GM18508 (cell line): Measurements from ENCODE around the gene CLDN9.

Source experiments
- ATAC-seq: cut with Tn5 transposase; IDR thresholded peaks from one replicate; pipeline ENCODE4 v1.9.1; 2021; ENCODE audit warnings: moderate number of reproducible peaks; ENCODE audit not compliant: insufficient read depth, unreplicated experiment

The CLDN9 gene

DNA sequence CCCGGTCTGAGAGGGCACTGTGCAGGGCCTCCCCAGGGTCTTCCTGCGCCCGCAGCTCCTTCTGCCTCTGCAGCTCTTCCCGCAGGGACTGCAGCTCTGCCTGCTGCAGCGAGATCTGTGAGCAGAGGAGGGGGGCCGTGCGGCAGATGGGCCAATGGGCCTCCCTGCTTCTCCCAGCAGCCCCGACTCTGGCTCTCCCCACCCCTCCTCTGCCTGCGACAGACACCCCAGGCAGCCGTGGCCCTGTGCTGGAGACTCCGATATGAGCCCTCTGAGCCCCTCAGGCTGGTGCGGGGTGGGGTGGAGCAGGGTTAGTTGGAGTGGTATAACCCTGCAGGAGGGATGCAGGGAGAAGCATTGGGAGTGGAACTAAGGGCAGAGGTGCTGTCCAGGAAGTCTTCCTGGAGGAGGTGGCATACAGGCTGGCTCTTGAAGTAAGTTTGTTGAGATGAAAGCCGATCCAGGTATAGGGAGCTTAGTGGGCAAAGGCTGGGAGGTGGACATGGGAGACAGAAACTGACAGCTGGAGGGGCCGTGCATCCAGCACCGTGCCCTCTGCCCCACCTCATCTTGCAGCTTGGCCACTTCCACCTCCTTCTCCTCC lies 16.1 kb downstream of the CLDN9 start:
- no peak for ATAC-seq

DNA sequence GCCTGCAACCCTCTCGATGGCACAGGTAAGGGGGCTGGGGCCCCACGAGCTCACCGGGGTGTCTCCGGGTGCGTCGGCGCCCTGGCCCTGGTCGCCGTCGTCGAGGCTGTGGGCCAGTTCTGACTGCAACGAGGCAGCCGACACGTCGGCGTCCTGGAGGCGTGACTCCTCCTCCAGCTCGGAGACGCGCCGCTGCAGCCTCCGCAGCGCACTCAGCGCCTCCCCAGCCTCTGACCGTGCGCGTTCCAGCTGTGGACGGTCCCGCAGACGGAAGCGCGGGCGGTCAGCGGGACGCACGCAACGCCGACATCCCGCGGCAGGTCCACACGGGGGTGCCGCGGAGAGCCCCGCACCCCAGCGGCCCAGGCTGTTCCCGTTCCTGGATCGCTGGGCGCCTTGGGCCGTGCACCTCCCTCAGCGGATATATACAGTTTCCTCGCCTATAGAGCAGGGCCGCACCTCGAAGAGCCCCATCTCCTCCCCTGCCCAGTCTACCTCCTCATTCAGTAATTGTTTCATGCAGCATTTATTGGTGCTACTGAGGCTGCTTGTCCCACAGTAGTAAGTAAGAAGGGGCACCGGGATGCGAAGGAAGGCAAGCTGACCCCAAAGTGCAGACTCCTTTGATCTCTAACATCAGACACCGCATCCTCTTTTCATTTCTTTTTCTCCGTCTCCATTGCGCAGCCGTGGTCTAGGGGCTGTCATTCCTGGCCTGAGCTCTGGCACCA lies 16.9 kb downstream of the CLDN9 start:
- no peak for ATAC-seq

DNA sequence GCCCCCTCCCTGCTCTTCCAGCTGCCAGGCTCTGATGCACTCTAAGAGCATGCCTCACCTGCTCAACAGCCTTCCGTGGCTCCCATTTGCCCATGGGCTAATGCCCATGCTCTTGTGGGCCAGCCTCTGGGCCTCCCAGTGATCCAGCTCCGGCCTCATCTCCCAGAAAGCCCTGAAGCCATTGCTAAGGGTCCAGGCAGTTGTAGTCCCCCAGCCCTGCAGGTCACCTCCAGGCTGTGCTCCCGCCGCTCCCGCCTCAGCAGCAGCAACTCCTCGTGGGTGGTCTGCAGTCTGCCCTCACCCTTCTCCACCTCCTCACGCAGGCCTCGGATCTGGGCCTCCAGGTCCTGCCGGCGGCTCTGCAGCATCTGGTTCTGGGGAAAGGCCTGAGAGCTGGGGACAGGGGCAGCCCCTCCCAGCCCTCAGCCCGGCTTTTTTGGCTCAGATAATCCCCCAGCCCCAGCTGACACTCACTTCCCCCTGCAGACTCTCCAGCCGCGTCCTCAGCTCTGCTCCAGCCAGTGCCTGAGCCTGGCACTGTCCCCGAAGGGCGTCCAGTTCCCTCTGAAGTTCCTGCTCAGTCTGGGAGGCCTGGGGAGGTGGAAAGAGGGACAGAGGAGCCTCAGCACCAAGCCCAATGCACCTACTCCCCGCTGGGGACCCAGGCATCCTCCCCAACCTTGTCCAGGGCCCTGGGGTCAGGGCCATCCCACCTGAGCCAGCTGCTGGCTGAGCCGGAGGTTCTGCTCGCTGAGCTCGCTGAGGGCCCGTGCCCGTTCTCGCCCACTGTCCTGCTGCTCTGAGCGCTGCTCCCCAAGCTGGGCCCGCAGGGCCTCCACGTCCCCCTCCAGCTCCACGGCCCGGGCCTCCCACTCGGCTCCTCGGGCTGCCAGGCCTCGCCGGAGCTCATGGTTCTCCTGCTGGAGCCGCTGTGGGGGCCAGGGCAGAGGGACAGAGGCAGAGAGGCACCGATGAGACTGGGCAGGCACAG lies 17.8 kb downstream of the CLDN9 start:
- no peak for ATAC-seq

DNA sequence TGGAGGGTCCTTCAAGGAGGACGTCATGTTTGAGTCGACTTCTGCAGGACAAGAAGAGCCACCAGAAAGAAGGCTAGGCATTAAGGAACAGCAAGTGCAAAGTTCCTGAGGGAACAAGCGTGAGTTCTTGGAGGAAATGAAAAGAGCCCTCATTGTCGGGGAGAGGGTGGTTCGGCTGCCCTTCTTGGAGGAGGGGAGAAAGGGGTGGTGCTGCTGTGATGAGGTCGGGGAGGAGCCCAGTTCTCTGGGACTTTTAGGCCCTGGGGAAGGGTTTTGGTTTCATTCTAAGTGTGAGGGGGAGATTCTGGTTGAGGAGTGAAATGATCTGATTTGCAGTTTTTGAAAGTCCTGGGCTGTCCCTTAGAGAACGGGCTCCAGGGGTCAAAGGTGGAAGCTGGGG lies 19.9 kb downstream of the CLDN9 start:
- no peak for ATAC-seq

DNA sequence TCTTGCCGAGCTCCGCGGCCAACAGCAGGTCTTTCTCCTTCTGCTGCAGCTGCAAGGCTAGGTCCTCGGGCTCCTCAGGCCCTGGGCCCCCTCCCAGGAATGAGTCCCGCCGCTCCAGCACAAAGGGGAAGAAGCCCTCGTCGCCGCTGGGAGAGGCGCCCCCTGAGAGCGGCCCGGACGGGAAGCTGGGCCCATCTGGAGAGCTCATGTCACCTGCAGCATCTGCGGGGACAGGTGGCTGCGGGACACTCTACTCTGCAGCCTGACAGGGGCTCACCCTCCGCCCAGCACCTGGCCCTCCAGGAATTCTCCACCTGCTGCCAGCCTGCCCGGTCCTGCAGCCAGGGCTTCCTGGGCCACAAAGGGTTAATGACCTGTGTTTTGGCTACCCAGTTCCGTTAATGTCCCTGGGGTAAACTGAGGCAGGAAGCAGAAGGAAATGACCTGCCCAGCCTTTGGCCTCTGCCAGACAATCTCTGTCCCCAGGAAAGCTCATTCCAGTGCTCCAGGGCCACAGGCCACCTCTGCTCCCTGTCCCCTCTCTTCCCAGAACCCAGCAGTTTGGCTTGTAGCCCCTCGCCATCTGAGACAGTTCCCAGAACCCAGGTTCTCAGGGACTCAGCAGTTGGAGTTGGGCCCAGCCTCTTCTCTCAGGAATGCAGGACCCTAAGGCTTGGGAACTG lies 22.7 kb downstream of the CLDN9 start:
- no peak for ATAC-seq

DNA sequence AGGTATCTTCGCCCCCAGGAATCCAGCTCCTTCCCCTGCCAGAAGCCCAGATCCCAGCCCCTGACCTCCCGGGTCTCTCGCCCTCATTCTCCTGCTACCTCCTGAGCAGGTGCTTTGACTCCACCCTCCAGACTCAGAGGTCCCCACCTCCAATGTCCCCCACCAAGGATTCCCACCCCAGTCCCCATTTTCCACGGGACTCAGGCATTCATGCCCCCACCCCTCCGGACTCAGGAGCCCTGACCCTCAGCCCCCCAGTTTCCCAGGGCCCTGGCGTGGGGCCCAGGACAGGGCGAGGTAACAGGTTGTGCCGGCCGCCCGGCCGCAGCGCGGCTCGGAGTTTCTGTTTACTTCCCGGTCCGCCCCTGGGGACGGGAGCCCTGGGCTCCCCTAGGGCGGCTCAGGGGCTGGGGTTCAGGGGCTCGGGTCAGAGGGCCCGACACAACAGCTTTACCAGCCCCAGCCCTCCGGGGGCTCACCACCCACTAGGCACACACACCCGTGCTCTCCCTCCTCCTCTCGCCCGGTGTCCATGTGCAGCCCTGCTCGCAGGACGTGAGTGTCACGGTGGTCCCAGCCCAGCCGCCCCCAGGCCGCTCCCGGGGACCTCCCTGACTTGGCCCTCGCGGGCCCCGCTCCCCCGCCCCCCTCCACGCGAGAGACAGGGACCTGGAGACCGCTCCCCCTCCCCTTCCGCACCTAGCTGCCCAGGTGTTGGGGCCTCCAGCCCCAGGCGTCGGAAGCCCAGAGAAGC lies 23.4 kb downstream of the CLDN9 start:
- ATAC-seq, result no peak

DNA sequence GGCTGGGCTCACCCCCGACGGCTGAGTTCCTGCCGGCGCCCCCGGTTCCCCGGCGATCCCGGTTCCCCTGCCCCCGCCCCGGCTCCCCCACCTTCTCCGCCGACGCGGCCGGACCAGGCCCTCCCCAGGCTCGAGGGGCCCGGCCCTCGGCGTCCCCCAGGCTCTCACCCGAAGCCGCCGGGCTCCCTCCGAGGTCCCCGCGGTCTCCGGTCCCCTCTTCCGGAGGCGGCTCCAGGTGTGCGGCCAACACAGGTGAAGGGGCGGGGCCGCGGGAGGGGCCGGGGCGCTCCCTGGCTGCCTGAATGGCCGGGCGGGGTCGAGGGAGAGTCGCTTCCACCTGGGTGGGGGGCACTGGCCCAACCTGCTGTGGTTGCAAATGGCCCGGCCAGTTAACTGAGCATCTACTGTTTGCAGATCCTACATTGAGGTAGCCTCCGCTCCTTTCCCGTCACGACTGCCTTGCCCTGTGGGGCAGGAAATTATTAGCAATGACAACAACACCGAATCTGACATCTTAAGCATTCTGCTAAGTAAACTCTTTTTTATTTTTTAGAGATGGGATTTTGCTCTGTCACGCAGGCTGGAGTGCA lies 24.1 kb downstream of the CLDN9 start, which contains the start of gene BICDL2:
BICDL2 (minus strand) TSS at position 219 of the 590 bp plus-strand sequence. CDS start 1,448 bp downstream, outside the sequence.
- no peak for ATAC-seq

DNA sequence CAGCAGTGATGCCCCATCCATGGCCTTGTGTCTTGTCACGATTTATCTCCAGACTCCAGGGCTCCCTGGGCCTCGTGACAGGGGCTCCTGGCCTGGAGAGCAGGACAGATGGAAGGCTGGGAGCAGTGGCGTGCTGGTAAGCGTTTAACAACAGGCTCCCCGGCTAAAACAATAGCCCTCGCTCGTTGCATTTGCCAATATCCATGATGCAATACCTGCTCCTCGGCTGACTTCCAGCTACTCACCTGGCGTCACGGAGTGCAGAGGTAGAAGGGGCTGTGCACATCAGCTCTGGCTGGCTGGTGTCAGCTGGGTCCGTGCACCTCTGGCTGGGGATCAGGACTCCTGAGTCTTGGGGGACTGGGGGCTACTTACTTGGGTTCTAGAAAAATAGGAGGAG lies 25.5 kb downstream of the CLDN9 start:
- ATAC-seq, result no peak

DNA sequence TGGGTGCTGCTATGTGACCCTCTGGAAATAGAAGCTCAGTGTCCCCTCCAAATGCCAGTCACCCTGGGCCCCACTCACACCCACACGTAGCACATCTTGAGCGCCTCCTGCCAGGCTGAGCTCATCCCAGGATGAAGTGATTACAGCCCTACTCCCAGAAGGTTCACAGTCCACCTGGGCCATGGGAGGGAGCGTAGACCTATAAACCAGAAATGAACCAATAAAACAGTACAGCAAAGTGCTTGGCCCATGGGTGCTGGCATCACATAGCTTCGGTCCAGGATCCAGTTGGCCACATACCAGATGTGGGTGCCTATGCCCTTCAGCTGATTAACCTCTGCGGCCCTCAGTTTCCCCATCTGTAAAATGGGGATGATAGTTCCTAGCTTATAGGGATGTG lies 26.2 kb downstream of the CLDN9 start:
- ATAC-seq, result no peak

DNA sequence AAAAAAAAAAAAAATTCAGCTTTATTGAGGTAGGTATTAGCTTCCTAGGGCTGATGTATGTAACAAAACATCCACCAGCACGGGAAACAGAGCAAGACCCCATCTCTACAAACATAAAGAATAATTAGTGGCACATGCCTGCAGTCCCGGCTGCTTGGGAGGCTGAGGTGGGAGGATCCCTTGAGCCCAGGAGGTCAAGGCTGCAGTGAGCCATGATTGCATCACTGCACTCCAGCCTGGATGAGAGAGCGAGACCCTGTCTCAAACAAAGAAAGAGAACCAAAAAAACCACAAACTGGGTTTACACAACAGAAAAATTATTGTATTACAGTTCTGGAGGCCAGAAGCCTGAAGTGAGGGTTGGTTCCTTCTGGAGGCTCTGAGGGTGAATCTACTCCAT lies 29.7 kb downstream of the CLDN9 start:
- ATAC-seq, result no peak

DNA sequence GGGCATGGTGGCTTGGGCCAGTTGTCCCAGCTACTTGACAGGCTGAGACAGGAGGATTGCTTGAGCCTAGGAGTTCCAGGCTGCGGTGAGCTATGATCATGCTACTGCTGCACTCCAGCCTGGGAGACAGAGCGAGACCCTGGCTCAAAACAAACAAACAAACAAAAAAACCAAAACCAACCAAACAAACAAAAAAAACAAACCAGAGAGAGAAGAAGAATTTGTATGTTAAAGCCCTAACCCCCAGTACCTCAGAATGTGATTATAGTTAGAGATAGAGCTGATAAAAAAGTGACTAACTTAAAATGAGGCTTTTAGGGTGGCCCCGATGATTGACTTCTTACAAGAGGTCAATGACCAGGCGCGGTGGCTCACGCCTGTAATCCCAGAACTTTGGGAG lies 32.0 kb downstream of the CLDN9 start:
- ATAC-seq, result no peak

DNA sequence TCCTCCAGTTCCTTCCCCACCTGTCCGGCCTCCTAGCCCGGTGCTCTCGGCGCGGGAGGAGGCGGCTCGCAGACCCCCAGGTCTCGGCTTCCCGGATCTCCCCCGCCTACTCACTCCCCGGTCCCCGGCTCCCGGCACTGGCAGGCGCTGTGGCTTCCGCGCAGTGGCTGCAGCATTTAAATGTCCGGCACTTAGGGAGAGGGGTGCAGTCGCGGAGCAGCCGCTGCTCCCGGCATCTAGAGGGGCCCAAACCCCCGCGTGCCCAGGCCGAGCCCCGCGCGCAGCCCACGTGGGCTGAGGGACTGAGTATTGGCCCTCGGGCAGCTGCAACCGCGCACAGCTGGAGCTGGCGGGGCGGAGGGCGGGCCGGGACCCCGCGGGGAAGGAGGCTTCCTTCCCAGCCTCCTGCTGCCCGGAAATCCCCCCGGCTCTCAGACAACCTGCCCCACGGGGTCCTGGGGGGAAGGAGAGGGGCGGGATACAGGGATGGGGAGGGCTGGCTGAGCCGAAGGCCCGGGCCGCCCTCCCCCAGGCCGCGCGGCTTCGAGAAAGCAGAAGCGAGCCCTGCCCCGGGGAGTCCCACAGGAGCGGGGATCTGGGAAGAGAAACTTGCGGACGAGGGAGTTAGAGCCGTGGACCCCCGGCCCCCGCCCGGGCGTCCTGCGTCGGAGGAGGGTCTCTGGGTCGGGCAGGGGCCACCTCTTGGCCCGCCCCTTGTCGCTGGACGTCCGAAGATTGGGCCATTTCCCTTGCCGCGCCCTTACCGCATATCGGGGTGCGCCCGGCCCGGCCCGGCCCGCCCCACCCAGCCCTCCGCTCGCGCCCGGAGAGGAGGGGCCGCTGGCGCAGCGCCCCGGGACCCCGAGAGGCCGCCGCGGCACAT lies 33.3 kb downstream of the CLDN9 start, which contains the start of gene MMP25:
MMP25 (plus strand) TSS at position 804 of the 883 bp plus-strand sequence. CDS start 357 bp downstream, outside the sequence.
- no peak for ATAC-seq

DNA sequence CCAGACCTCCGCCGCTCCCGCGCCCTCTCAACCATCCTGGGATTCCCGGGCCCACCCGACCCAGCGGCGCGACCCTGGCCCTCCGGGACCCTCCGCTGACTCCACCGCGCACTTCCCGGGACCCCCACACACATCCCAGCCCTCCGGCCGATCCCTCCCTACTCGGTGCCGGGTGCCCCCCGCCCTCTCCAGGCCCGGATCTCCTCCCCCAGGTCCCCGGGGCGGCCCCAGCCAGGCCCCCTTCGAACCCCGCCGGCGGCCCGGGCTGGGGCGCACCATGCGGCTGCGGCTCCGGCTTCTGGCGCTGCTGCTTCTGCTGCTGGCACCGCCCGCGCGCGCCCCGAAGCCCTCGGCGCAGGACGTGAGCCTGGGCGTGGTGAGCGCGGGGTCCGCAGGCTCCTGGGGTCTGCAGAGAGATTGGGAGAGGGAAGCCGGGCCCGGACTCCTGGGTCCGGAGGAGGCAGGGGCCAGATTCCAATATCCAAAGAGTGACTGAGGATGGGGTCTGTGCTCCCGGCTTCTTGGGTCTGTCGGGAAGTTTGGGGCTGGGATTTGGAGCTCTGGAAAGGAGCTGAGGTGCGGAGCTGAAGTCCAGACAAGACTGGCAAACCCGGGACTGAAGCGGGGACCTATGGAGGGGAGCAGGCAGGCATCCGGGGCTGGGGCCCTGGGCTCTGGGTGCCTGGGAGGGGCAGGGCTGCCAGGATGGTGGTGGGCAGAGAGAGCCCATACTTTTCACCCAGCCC lies 34.1 kb downstream of the CLDN9 start:
- ATAC-seq, result no peak

DNA sequence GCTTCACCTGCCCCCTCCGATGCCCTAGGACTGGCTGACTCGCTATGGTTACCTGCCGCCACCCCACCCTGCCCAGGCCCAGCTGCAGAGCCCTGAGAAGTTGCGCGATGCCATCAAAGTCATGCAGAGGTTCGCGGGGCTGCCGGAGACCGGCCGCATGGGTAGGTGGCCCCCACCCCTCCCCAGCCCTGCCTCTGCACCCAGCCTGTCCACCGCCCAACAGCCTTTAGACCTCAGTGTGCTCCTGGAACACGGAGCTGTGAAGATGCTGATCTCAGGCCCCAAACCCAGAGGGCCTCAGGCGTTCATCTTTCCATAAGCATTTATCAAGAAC lies 34.6 kb downstream of the CLDN9 start:
- ATAC-seq, result no peak

DNA sequence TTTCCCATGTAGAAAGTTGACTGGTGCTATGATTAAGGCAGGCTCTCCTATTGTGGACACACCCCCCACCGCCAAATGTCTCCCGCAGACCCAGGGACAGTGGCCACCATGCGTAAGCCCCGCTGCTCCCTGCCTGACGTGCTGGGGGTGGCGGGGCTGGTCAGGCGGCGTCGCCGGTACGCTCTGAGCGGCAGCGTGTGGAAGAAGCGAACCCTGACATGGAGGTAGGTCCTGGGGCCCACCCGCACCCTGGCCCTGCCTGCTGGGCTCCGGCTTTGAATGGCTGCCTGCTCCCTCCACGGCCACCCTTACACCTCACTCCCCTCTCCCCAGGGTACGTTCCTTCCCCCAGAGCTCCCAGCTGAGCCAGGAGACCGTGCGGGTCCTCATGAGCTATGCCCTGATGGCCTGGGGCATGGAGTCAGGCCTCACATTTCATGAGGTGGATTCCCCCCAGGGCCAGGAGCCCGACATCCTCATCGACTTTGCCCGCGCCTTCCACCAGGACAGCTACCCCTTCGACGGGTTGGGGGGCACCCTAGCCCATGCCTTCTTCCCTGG lies 37.3 kb downstream of the CLDN9 start:
- no peak for ATAC-seq

DNA sequence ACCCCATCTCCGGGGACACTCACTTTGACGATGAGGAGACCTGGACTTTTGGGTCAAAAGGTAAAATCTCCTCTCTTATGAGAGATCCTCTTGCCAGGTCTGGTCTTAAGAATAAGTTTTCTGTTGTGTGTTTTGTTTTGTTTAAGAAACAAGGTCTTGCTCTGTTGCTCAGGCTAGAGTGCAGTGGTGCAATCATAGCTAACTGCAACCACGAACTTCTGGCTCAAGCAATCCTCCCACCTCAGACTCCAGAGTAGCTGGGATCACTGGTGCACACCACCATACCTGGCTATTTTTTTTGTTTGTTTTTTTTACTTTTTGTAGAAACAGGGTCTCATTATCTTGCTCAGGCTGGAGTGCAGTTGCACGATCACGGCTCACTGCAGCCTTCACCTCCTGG lies 37.8 kb downstream of the CLDN9 start:
- ATAC-seq, result no peak

DNA sequence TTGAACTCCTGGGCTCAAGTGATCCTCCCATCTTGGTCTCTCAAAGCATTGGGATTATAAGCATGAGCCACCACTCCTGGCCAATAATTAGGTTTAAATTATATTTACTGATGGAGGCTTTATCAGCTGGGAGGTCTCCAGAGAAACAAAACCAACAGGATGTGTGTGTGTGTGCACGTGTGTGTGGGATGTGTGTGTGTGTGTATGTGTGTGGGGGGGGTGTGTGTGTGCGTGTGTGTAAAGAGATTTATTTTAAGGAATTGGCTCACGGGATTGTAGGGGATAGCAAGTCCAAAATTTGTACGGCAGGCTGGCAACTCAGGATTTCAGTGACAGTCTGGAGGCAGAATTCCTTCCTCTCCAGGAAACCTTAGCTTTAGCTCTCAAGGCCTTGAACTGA lies 38.3 kb downstream of the CLDN9 start:
- ATAC-seq, result no peak
